GM18507 (cell line): ENCODE results near the gene TSPAN15.

Experiments
- DNase-seq: peaks from one replicate; pipeline ENCODE4 v3.0.0; 2011; ENCODE audit warnings: low read depth; ENCODE audit not compliant: insufficient read length; ENCODE audit errors: extremely low spot score
- FAIRE-seq: peaks from 2 replicates; lab custom pipeline; 2011; peaks lifted over from hg19 to GRCh38; lab: Jason Lieb, UNC

TSPAN15 gene

DNA sequence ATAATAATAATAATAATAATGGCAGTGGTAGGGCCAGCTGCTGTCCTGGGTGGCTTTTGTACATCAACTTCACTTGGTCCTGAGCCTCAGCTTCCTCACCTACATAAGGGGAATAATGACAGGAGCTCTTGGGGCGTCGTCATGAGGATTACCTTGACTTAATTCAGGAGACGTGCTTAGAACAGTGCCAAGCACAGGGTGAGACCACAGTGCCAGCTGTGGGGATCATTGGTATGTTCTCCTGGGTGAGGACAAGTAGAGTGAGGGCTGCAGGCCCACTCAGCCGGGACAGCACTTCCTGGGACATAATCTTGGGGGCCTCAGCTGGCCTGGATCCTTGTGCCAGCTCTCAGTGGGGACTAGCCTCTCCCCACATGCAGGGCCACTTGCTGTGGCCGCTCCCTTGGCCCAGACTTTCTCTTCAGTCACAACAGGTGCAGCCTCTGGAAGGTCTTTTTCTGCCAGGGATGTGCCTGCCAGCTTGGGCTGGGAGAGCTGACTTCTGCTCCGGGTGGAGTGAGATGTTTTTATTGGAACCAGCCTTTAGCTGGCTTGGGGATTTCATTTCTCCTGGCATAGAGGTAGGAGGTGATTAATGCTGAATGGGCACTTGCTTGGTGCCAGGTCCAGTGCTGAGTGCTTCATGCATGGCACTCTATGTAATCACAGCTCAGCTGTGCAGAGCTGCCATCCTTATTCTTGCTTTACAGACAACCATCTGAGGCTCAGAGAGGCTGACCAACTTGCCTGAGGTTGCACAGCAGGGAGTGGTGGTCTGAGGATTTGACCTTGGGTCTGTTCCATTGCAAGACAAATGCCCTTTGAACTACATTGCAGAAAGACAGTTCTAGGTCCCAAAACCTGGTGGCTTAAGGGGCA is 45.3 kb downstream of the TSPAN15 start:
- DNase-seq (no peak), FAIRE-seq (no peak)

DNA sequence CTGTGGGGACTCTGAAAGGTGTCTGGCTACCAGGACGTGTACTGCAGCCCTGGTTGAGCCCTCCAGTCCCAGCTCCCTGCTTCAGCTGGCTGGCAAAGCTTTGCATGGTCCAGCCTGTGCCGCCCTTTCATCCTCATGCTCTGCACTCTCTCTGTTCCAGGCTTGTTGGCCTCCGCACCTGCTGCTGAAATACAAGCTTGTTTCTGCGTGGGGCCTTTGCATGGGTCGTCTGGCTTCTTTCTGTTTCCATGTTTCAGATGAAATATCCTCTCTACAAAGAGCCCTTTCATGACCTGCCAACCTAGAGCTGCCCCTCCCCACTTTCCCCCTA is 45.9 kb downstream of the TSPAN15 start:
- no peak for DNase-seq
- no peak for FAIRE-seq

DNA sequence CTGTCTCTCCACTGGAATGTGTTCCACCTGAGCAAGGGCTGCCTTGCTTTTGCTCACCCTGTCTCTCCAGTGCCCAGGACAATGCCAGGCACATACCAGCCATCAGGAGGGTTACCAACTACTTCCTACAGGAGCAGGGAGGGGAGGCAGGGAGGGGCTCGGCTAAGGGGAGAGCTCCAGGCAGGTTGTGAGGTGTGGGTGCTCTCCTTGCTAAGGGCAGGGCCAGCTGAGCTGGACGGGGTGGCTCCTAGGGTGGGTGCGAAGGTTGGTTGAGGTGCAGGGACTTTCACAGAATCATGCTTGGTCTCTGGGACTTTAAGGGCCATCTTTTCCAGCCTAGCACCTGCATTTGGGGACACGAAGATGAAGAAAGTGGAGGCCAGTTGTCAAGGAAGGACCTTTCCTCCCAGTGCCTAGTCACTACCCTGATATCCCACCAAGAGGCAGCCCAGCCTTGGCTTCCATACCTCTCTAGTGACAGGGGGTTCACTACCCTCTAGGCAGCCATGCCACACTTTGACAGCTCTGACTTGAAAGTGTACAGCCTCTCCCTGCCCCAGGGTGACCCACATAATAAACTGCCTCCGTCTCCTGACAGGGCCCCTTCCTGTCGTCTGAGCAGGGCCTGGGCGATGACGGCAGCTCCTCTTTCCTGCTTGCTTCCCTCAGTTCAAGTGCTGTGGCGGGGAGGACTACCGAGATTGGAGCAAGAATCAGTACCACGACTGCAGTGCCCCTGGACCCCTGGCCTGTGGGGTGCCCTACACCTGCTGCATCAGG is 46.5 kb downstream of the TSPAN15 start:
- FAIRE-seq, result no peak
- no peak for DNase-seq

DNA sequence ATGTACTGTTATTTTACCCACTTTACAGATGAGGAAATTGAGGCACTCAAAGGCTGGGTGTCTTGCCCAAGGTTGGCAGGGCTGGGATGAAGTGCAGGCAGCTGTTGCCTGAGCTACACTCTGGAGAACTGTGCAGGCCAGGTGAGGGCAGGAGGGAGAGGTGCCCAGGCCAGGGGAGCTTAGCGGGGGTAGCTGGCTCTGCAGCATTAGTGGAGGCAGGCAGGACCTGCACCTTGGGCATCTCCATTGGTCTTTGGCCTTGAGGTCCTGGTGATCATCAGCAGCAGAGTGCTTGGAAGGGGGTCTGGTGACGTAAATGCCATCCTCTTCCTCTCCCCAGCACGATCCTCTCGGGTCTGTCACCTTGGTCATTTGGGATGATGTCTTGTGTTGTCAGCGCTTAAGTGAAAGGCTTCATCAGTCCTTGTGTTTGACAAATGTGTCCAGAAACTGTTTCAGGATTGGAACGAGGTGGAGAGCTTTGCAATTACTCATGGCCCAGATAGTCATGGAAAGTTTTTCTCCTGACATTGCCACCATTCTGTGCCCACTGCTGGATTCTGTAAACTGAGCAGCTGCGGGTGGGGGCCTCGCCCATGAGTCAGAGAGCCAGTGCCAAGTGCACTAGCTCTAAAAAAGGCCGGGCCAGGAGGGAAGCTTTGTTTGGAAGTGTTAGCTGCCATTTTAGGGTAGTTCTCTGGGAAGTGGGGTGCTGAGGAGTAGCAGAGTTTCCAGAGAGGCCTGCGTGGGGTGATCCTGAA is 47.6 kb downstream of the TSPAN15 start:
- no peak for FAIRE-seq
- no peak for DNase-seq

DNA sequence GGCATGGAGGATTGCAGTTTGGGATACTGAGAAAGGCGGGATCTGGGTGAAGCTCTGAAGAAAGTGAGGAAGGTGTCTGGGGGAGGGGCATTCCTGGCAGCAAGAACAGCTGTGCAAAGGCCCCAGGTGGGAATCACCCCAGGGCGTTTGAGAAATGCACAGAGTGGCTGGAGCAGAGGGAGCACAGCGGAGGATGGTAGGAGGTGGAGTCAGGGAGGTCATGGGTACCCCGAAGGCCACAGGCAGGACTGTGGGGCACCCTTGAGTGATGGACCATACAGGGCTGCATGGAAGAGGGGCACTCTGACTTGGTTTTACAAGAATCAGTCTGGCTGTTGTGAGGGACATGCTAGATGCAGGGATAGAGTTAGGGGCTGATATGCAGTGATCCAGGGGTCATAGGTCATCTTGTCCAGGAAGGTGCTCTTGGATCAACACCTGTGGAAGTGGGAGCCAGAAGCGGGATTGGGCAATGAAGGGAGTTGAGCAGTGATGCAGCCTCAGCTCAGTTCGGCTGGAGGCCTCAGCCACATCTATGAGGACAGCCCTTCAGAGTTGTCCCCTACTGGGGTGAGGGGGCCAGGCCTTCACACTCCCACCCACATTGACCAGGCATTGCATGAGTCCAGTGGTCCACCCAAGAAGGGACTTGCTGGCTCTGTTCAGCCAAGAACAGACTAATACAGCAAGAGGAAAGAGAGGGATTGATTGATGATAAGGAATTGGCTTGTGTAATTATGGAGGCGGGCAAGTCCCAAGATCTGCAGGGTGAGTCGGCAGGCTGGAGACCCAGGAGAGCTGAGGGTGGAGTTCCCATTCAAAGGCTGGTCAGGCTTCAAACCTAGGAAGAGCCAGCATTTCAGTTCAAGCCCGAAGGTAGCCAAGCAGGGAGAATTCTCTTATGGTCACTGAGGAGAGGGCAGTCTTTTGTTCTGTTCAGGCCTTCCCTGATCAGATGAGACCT is 48.7 kb downstream of the TSPAN15 start:
- FAIRE-seq (no peak), DNase-seq (no peak)

DNA sequence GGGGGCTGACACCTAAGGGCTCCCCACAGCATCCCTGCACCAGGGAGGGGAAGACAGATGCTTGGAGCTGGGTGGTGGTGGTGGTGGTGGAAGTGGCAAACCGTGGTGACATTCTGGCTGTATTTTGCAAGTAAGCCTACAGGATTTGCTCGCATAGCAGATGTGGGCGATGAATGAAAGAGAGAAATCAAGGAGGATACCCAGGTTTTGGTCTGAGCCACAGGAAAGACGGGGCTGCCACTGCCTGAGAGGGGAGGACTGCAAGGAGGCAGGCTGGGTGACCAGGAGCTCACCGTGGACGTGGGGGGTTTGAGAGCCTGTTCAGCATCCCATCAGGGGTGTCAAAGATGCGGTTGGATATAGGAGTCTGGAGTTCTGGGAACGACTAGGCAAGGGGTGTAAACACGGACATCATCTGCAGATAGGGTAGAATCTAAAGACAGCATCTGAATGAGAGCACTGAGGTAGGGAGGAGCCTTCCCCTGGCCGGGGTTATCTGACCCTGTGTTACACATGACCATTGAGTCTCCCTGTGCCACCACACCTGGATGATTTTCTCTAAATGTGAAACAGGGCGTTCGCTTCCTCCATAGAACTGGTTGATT is 49.7 kb downstream of the TSPAN15 start:
- FAIRE-seq (no peak), DNase-seq (no peak)

DNA sequence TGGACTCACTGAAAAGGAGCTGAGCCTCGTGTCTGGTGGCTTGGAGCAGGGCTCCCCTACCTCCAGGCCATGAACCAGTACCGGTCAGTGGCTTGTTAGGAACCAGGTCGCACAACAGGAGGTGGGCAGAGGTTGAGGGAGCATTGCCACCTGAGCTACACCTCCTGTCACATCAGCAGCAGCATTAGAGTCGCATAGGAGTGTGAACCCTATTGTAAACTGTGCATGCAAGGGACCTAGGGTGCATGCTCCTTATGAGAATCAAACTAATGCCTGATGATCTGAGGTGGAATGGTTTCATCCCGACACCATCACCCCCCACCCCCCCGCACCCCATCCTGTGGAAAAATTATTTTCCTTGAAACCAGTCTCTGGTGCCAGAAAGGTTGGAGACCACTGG is 50.4 kb downstream of the TSPAN15 start:
- FAIRE-seq, result no peak
- no peak for DNase-seq

DNA sequence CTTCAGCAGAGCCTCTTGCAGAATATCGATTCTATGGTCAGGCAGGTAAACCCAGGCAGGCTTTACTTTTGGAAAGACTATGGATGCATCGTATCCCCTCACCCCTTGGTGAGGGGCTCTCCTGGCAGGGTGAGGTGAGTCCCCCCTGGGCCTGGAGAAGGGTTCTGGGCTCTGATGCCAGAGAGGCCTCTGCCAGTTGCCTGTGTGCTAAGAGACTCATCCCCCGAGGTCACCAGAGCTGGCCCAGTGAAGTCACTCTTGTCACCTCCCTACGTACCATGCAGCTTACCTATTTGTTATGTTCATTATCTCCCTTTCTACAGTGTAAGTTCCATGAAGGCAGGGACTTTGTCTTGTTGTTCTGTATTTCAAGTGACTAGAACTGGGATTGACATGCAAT is 51.3 kb downstream of the TSPAN15 start:
- FAIRE-seq (no peak), DNase-seq (no peak)

DNA sequence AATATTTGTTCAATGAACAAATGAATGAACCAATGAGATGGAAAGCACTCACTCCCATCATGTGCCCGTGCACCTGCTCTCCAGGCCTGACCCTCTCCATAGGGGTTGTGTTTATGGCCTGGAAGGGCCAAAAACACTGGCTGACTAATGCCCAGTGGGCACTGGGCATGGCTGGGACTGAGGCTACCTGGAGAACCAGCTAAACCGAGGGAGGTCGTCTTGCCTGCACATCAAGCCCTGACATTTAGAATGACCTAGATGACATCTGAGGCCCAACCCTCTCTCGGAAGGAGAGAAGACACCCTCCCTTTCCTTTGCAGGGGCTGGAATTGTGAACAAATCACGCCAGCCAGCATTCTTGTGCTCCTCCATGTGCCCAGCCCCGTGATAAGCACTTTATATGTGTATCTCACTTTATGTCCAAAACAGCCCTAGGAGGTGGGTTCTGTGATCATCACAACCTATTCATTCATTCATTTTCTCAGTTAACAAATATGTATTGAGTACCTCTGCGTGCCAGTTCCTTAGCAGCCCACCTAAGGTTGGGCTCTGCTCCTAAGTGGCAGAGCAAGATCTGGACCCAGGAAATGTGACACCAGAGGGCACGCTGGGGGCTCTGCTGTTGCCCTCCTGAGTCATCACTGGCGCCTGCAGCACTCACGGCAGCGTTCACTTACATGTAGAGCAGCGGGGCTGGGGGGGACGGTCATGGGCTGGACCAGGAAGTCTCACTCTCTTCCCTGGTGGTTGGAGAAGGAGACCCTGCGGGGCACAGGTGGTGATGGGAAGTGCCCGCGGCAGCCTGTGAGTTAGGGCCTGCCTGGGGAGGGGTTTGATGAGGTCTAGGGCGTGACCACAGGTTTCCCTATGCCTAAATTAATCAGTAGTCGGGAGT is 52.0 kb downstream of the TSPAN15 start:
- FAIRE-seq, result no peak

DNA sequence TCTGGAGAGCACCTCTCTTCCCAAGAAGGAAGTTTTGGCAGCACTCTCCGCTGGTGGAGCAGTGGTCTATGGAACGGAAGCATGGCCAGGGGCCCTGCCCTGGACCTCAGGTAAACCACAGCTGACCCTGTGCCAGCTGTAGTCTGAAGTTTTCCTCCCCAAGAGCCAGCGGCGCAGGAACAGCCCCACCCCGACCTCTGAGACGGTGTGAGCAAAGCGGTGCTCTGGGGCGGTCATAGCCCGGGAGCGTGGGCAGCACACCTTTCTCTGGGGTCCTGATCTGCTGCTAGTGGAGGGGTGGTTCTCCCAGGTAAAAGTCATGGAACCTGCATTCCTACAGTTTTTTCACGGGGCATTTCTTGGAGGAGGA is 52.6 kb downstream of the TSPAN15 start:
- DNase-seq (no peak), FAIRE-seq (no peak)

More for the DNA sequence above, 52.0 kb downstream of the TSPAN15 start:
- no peak for DNase-seq

DNA sequence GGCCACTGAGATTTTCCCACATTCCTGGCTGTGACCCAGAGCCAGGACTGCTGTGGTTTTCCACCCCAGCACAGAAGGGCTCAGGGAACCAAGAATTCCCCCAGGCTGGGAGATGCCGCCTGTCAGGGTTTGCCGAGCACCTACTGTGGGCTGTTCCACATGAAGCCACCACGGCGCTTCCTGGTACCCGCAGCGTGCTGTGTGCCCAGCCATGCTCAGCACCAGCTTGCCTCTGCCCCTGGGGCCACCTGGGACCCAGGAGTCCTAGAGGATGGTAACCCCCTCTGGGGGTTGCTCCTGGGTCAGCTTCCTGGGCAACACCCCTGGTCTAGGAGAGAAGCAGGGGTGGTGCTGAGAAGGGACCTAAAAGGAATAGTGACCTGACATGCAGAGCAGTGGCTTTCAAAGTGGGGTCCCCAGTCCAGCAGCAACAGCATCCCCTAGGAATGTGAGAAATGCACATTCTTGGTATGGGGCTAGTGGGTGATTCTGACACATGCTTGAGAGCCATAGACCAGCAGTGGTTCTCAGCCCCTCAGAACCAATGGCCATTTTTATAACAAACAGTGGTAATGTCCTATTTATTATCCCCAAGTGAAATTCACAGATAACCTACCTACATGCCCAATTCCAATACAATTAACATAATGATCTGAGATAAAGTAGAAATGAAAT is 53.4 kb downstream of the TSPAN15 start:
- FAIRE-seq (no peak), DNase-seq (no peak)

DNA sequence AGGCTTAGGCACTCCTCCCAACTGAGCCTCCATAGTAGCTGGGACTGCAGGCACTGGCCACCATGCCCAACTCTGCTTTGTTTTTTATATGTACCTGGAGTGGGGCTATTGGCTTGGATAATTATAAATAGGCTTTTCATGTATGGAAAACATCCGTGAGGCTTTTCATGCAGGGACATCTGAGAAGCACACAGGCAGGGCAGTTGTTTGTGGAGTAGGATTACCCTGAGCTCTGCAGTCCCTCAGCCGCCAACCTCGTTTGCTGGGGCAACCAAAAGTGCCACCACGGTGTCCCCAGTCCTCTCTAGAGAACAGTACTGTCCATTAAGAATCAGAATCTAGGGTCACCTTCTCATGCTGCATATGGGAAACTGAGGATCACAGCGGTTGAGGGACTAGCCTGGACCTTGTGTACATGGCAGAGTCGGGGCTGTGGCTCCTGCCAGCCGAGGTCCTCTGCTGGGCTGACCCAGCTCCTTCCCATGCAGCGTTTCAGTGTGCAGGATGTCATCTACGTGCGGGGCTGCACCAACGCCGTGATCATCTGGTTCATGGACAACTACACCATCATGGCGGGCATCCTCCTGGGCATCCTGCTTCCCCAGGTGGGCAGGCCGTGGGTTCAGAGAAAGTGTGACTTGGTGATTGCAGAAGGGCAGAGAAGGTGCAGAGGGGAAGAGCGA is 54.5 kb downstream of the TSPAN15 start:
- DNase-seq, result no peak
- FAIRE-seq, result no peak

DNA sequence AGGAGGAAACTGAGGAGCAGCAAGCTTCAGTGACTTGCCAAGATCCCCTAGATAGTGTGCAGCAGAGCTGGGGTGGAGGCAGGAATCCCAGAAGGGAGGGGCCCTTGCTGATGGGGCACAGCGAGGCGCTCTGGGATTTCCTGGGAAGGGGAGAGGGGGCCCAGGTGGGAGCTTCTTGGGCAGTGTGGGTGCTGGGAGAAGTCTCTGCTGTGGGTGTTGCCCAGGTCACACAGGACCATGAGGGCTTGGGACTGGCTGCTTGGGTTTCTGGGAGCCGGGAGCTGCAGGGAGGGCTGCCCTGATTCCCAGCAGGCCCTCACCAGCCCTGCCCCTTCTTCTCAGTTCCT is 55.2 kb downstream of the TSPAN15 start:
- DNase-seq (no peak), FAIRE-seq (no peak)

DNA sequence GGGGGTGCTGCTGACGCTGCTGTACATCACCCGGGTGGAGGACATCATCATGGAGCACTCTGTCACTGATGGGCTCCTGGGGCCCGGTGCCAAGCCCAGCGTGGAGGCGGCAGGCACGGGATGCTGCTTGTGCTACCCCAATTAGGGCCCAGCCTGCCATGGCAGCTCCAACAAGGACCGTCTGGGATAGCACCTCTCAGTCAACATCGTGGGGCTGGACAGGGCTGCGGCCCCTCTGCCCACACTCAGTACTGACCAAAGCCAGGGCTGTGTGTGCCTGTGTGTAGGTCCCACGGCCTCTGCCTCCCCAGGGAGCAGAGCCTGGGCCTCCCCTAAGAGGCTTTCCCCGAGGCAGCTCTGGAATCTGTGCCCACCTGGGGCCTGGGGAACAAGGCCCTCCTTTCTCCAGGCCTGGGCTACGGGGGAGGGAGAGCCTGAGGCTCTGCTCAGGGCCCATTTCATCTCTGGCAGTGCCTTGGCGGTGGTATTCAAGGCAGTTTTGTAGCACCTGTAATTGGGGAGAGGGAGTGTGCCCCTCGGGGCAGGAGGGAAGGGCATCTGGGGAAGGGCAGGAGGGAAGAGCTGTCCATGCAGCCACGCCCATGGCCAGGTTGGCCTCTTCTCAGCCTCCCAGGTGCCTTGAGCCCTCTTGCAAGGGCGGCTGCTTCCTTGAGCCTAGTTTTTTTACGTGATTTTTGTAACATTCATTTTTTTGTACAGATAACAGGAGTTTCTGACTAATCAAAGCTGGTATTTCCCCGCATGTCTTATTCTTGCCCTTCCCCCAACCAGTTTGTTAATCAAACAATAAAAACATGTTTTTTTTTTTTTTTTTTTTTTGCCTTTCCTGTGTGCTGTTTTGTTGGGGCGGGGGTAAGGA is 55.8 kb downstream of the TSPAN15 start:
- FAIRE-seq, result no peak
- no peak for DNase-seq

DNA sequence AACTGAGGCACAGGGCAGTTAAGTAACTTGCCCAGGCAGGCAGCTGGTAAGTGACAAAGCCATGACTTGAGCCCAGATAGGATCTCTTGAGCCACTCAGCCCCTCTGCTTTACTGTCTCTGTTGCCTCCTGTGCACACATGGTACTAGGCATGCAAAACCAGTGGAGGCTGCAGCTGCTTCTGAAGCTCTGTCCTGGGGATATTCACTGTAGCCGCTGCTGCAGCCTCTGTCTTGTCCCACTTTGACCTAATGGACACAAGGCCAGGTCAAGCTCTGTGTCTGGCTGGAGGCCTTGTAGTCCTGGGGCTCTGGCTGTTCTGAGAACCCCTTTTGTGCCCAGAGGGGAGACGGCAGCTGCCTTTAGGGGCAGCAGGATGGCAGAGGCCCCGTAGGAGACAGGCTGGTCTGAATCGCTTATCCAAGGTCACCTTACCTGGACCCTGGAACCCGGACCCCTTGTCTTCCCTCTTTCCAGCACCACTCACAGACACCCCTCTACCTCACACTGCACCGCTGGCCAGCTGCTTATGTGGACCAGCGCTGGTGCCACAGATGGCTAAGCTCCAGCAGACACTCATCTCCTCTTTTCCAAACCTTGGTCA is 57.6 kb downstream of the TSPAN15 start:
- DNase-seq, result no peak
- FAIRE-seq, result no peak

DNA sequence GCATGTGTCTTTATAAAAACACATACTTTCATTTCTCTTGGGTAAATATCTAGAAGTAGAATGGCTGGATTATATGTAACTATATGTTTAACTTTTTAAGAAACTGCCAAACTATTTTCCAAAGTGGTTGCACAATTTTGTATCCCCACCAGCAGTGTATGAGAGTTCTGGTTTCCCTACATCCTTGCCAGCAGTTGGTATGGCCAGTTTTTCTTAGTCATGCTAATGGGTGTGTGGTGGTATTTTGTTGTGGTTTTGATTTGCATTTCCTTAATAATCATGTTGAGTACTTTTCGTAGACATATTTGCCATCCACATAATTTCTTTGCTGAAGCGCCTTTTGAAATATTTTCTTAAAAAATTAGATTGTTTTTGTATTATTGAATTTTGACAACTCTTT is 61.6 kb downstream of the TSPAN15 start:
- no peak for FAIRE-seq
- DNase-seq, result no peak
